C1 segment of cervical spinal cord (tissue), 14 donors: ENCODE results near the gene IL36G.

ENCODE experiments used
- DNase-seq, 14 donors: peaks; one replicate each; lab custom pipeline; 2025; lab: John Stamatoyannopoulos, UW

Gene IL36G

GRCh38 chr2:113018509-113018908 is 40.7 kb downstream of the IL36G start:
- no peak for DNase-seq

DNA sequence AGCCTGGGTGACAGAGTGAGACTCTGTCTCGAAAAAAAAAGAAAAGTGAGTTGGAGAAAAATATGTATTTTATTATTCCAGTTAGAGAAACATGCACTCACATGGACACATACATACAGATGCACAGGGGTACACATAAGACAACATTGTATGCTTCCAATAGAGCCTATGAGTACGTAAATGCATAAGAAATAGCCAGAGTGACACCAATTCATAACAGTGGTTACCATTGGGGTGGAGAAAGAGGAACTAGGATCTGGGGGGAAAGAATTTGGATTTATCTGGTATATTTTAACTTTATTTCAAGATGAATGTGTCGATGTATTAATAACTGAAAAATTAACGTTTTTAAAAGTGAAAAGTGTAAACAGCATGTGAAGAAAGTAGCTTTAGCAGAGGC is 43.5 kb downstream of the IL36G start:
- DNase-seq: no peak

DNA sequence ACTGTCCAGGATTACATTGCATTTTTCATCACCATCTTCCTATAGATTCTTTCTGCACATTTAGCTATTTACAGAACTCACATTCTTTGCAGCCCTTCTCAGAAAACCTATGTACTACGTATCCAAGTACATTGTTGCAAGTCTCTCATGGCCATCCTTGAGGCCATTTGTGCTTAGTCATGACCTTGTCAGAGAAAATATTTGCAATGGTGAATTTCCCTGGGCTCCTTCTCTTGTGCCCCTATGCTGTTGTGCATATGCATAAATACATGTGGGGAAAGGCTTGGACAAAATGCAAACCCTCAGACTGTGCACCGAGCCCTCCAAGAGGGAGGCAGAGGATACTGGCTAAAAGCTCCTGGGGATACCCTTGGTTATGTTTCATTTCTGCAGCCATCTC is 47.0 kb downstream of the IL36G start:
- no peak for DNase-seq

DNA sequence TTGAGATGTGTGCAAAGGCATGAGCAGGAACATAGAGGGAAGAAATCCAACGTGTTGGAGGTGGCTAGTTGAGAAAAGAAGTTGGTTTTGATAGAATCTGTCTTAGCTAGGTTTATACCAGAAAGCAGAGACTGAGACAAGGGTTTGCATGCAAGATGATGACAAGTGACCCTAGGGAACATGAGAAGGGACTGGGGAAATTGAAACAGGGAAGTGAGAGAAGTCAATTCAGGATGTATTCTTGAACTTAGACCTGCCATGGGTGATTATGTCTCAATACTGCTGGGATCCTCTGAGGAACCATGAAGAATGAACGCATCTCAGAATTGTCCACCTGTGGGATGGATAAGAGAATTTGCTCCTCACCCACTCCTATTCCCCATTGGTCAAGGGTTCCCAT is 47.9 kb downstream of the IL36G start:
- no peak for DNase-seq

DNA sequence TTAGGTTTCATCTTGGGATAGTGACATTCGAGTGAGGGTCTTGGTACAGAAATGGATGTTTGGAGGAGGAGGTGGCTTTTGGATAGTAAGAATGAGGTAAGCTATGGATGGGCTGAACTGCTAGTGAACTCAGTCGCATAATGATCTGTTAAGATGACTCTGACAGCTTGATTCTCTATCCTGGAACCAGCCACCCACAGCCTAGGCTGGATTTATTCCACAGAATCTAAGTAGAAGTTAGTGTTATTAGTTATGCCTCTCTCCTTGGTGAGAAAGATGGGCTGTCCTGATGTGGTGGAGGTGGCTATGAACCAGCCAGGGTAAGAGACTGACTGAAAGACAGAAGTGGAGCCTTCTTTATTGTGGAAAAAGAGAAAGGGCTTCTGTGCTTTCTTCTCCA is 49.9 kb downstream of the IL36G start:
- DNase-seq: no peak

DNA sequence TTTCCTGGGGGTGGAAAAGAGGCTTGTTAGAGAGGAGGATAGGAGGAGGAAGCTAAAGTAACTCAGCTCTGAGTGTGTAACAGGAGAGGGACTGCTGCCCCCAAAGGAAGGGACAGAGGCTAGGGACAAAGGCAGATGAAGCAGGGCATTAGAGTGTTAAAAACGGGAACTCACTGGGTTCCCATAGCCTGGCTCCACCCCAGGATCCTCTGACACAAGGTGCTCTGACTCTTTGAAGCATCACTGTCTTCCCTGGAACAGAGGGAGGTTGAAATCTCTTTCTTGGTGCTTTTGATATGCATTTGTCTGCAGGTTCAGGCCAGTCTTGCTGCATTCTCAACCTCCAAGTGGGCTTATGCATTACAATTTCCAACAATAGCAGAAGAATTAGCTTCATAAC is 50.3 kb downstream of the IL36G start:
- no peak for DNase-seq

GRCh38 chr2:113032737-113033136 is 54.9 kb downstream of the IL36G start:
- DNase-seq: no peak

DNA sequence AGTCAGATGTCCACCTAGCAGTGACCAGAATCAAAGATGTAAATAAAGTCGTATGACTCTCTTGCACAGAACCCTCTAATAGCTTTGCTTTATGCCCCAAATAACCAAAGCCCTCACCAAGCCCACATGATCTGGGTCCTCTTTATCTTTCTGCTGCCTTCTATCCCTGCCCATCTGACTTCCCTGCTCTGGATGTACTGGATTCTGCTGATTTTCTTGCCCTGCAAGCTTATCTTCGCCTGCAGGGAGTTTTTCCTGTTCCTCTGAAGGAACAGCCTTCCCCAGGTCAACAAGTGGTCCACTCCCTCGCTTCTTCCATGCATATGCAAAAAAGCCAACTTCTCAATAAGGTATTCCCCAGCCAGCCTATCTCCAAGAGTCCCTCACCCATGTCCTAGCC is 56.2 kb downstream of the IL36G start:
- no peak for DNase-seq
